Naive B cell (primary cell): Measurements from ENCODE around the gene SIAH3. TPM values are rescaled to one million over a fixed set of nuclear protein-coding genes. Genes with fewer than 3 reads are reported as not detected.

ENCODE experiments used
- ATAC-seq, 2 donors: fragments of 150-1000 bp; cut with Tn5 transposase; 2 replicates each; pipeline ENCODE4 v1.10.0; 2021; ENCODE audit warnings: low read depth in 2 of 2, mild to moderate bottlenecking in 2 of 2, moderate library complexity in 2 of 2
- DNase-seq: peaks from one replicate; pipeline ENCODE4 v3.0.0; 2022
- H3K27ac Mint-ChIP-seq, 6 donors: one replicate each; pipeline ENCODE4 v1.8.0; 2020 to 2022; ENCODE audit warnings: mild to moderate bottlenecking in 6 of 6, mixed read lengths in 6 of 6, moderate library complexity in 5 of 6, inconsistent platforms in 2 of 6
- H3K27me3 Mint-ChIP-seq, 3 donors: one replicate each; pipeline ENCODE4 v1.8.0; 2021 to 2022; ENCODE audit warnings: mixed read lengths in 3 of 3, mild to moderate bottlenecking in 1 of 3
- H3K36me3 Mint-ChIP-seq, 2 donors: one replicate each; pipeline ENCODE4 v1.8.0; 2020 to 2022; ENCODE audit warnings: mixed read lengths in 2 of 2, inconsistent platforms in 1 of 2, mild to moderate bottlenecking in 1 of 2
- H3K4me1 Mint-ChIP-seq, 3 donors: one replicate each; pipeline ENCODE4 v1.8.0; 2020 to 2022; ENCODE audit warnings: mixed read lengths in 3 of 3, inconsistent platforms in 1 of 3, mild to moderate bottlenecking in 1 of 3, moderate library complexity in 1 of 3
- H3K4me3 Mint-ChIP-seq, 8 donors: one replicate each; pipeline ENCODE4 v1.8.0; 2020 to 2022; ENCODE audit warnings: mild to moderate bottlenecking in 8 of 8, mixed read lengths in 8 of 8, moderate library complexity in 8 of 8, inconsistent platforms in 2 of 8
- H3K9me3 Mint-ChIP-seq, 7 donors: one replicate each; pipeline ENCODE4 v1.8.0; 2020 to 2022; ENCODE audit warnings: mixed read lengths in 7 of 7, mild to moderate bottlenecking in 5 of 7, inconsistent platforms in 2 of 7, moderate library complexity in 1 of 7
- polyA plus RNA-seq, 6 donors: library from polyadenylated mRNA; unstranded; fragments of 300-500 nt; fragmentation: Illumina TruSeq; gene quantifications; one replicate each; pipeline ENCODE4 v1.2.3, GENCODE V29; 2021; ENCODE audit warnings: low read depth in 6 of 6

Gene SIAH3
- polyA plus RNA-seq, 6 donors from 2014 or later = not detected

GRCh38 chr13:45807520-45808099 lies 43.9 kb downstream of the SIAH3 start:
- ATAC-seq = no peak
- no peaks in the 10 kb centered on the region for H3K36me3 Mint-ChIP-seq
- peaks cover 0 to 4% (median 0%) of the 10 kb centered on the region in 7 donors for H3K9me3 Mint-ChIP-seq
- H3K4me3 Mint-ChIP-seq = no peak overlapping the region
- H3K27ac Mint-ChIP-seq = peak overlapping the region in 1 of 6 donors; percentile 24
- no peak for DNase-seq
- H3K27me3 Mint-ChIP-seq = no peaks in the 10 kb centered on the region
- H3K4me1 Mint-ChIP-seq = no peaks in the 10 kb centered on the region

- no peak for DNase-seq
- H3K27ac Mint-ChIP-seq = no peak overlapping the region
- H3K4me3 Mint-ChIP-seq = no peak overlapping the region
- H3K4me1 Mint-ChIP-seq = no peaks in the 10 kb centered on the region
- no peak for ATAC-seq
- H3K36me3 Mint-ChIP-seq = no peaks in the 10 kb centered on the region
- H3K27me3 Mint-ChIP-seq = no peaks in the 10 kb centered on the region
- peaks cover 0 to 4% (median 0%) of the 10 kb centered on the region in 7 donors for H3K9me3 Mint-ChIP-seq
These were observed 51.1 kb downstream of the SIAH3 start for GRCh38 chr13:45800485-45800884.

- no peak for DNase-seq
- Mint-ChIP-seq H3K9me3 (no peaks in the 10 kb centered on the region), H3K27ac (no peak overlapping the region), H3K27me3 (peaks cover 0 to 2% (median 0%) of the 10 kb centered on the region in 3 donors), H3K4me1 (no peaks in the 10 kb centered on the region), H3K4me3 (no peak overlapping the region), H3K36me3 (no peaks in the 10 kb centered on the region)
- no peak for ATAC-seq
These were observed 52.1 kb downstream of the SIAH3 start for GRCh38 chr13:45799451-45799850.

GRCh38 chr13:45798851-45799250 lies 52.7 kb downstream of the SIAH3 start:
- no peak for DNase-seq
- H3K27ac Mint-ChIP-seq = no peak overlapping the region
- H3K27me3 Mint-ChIP-seq = peaks cover 0 to 8% (median 0%) of the 10 kb centered on the region in 3 donors
- peaks cover 0 to 3% of the 10 kb centered on the region in 2 donors for H3K36me3 Mint-ChIP-seq
- H3K9me3 Mint-ChIP-seq = peaks cover 0 to 1% (median 0%) of the 10 kb centered on the region in 7 donors
- H3K4me1 Mint-ChIP-seq = no peaks in the 10 kb centered on the region
- no peak overlapping the region for H3K4me3 Mint-ChIP-seq
- no peak for ATAC-seq

GRCh38 chr13:45796426-45797235 lies 54.9 kb downstream of the SIAH3 start:
- no peak for DNase-seq

GRCh38 chr13:45792827-45793303 lies 58.7 kb downstream of the SIAH3 start:
- Mint-ChIP-seq H3K27me3 (peaks cover 0 to 9% (median 0%) of the 10 kb centered on the region in 3 donors), H3K4me3 (no peak overlapping the region)
- ATAC-seq = no peak

More at GRCh38 chr13:45796426-45797235, 54.9 kb downstream of the SIAH3 start:
- Mint-ChIP-seq H3K4me3 (peak overlapping the region in 2 of 8 donors; percentile 10 to 22), H3K9me3 (peaks cover 0 to 7% (median 0%) of the 10 kb centered on the region in 7 donors), H3K27me3 (peaks cover 0 to 9% (median 0%) of the 10 kb centered on the region in 3 donors), H3K36me3 (peaks cover 0 to 8% of the 10 kb centered on the region in 2 donors), H3K27ac (peak overlapping the region in 1 of 6 donors; percentile 41), H3K4me1 (no peaks in the 10 kb centered on the region)
- no peak for ATAC-seq

GRCh38 chr13:45788011-45788410 lies 63.5 kb downstream of the SIAH3 start:
- Mint-ChIP-seq H3K4me1 (no peaks in the 10 kb centered on the region), H3K27ac (no peak overlapping the region), H3K4me3 (no peak overlapping the region), H3K36me3 (no peaks in the 10 kb centered on the region), H3K9me3 (no peaks in the 10 kb centered on the region), H3K27me3 (no peaks in the 10 kb centered on the region)
- DNase-seq = no peak
- ATAC-seq = no peak

More at GRCh38 chr13:45792827-45793303, 58.7 kb downstream of the SIAH3 start:
- Mint-ChIP-seq H3K9me3 (peaks cover 0 to 7% (median 0%) of the 10 kb centered on the region in 7 donors), H3K36me3 (peaks cover 0 to 8% of the 10 kb centered on the region in 2 donors), H3K4me1 (no peaks in the 10 kb centered on the region), H3K27ac (no peak overlapping the region)
- DNase-seq = no peak

GRCh38 chr13:45787346-45787745 lies 64.2 kb downstream of the SIAH3 start:
- Mint-ChIP-seq H3K4me1 (no peaks in the 10 kb centered on the region), H3K27ac (no peak overlapping the region), H3K27me3 (no peaks in the 10 kb centered on the region), H3K4me3 (no peak overlapping the region), H3K36me3 (no peaks in the 10 kb centered on the region), H3K9me3 (no peaks in the 10 kb centered on the region)
- ATAC-seq = no peak
- no peak for DNase-seq

- Mint-ChIP-seq H3K27ac (peak overlapping the region in 1 of 6 donors; percentile 4), H3K27me3 (no peaks in the 10 kb centered on the region), H3K4me3 (no peak overlapping the region), H3K9me3 (no peaks in the 10 kb centered on the region), H3K36me3 (no peaks in the 10 kb centered on the region), H3K4me1 (no peaks in the 10 kb centered on the region)
- DNase-seq (no peak), ATAC-seq (no peak)
These were observed 65.1 kb downstream of the SIAH3 start for GRCh38 chr13:45786293-45786920.

GRCh38 chr13:45784755-45785675 lies 66.5 kb downstream of the SIAH3 start:
- no peaks in the 10 kb centered on the region for H3K4me1 Mint-ChIP-seq
- H3K4me3 Mint-ChIP-seq = no peak overlapping the region
- no peaks in the 10 kb centered on the region for H3K36me3 Mint-ChIP-seq
- DNase-seq (no peak), ATAC-seq (no peak)
- peaks cover 0 to 4% (median 0%) of the 10 kb centered on the region in 3 donors for H3K27me3 Mint-ChIP-seq
- H3K9me3 Mint-ChIP-seq = no peaks in the 10 kb centered on the region
- no peak overlapping the region for H3K27ac Mint-ChIP-seq

GRCh38 chr13:45783346-45784043 lies 68.1 kb downstream of the SIAH3 start:
- Mint-ChIP-seq H3K27me3 (peaks cover 0 to 4% (median 0%) of the 10 kb centered on the region in 3 donors), H3K9me3 (no peaks in the 10 kb centered on the region), H3K36me3 (no peaks in the 10 kb centered on the region), H3K4me1 (no peaks in the 10 kb centered on the region), H3K27ac (no peak overlapping the region), H3K4me3 (no peak overlapping the region)
- ATAC-seq (no peak), DNase-seq (no peak)

- H3K27me3 Mint-ChIP-seq = peaks cover 0 to 4% (median 0%) of the 10 kb centered on the region in 3 donors
- DNase-seq = no peak
- H3K4me1 Mint-ChIP-seq = no peaks in the 10 kb centered on the region
- no peak overlapping the region for H3K4me3 Mint-ChIP-seq
- ATAC-seq = no peak
- H3K36me3 Mint-ChIP-seq = no peaks in the 10 kb centered on the region
- no peaks in the 10 kb centered on the region for H3K9me3 Mint-ChIP-seq
- peak overlapping the region in 1 of 6 donors; percentile 49 for H3K27ac Mint-ChIP-seq
These were observed 69.1 kb downstream of the SIAH3 start for GRCh38 chr13:45782327-45783045.
